Stomach (tissue), 4 donors: ENCODE data around the gene RHBDL1.

Experiments used
- EP300 ChIP-seq: sonication (generic); formaldehyde crosslinking; IDR thresholded peaks from one replicate; pipeline ENCODE4 v1.6.1; 2017; ENCODE audit warnings: antibody characterized with exemption
- POLR2AphosphoS5 ChIP-seq, 3 donors: sonication (generic); formaldehyde crosslinking; IDR thresholded peaks; one replicate each; pipeline ENCODE4 v1.6.1; 2016; ENCODE audit warnings: antibody characterized with exemption in 3 of 3

DNA sequence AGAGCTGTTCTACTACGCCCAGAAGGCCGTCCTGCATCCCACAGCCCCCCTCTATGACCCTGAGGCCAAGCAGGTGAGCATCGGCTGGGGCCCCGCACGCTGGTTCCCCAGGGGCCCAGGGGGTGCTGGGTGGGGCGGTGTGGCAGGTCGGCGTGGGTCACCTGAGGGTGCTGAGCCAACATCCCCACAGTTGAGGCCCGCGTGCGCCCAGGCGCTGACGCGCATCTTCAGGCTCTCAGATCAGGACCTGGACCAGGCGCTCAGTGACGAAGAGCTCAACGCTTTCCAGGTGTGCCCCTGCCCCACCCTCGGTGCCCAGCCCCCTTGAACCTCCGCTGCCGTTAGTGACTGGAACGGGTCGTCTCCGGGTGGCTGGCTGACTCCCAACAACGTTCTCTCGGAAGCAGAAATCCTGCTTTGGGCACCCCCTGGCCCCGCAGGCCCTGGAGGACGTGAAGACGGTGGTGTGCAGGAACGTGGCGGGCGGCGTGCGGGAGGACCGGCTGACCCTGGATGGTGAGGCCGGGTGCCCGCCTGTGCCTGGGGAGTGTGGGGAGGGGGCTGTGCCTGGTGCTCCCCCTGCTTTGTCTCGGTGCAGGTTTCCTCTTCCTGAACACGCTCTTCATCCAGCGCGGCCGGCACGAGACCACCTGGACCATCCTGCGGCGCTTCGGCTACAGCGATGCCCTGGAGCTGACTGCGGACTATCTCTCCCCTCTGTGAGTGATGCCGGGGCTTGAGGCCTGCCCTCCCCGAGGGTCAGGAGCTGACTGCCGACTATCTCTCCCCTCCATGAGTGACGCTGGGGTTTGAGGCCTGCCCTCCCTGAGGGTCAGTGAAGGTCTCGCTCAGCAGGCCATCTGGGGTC is 4.8 kb upstream of the RHBDL1 start:
- TF ChIP-seq POLR2AphosphoS5 (IDR thresholded peaks at IDR 0.05), result no peak
- no peak for TF ChIP-seq EP300
